HG03159 (cell line): ENCODE data around the gene DHRSX.
"Not testable (repeated sequence)": the region's sequence is repeated elsewhere in the genome, so short reads cannot be mapped to it uniquely, and the experiment has no call there.

Experiments used
- ATAC-seq: cut with Tn5 transposase; IDR thresholded peaks from one replicate; pipeline ENCODE4 v1.9.1; 2021; ENCODE audit warnings: mild to moderate bottlenecking, moderate library complexity; ENCODE audit not compliant: unreplicated experiment

Gene DHRSX

GRCh38 chrX:2240761-2241160, 260.0 kb downstream of the DHRSX start:
- ATAC-seq: not testable (repeated sequence)

- ATAC-seq: no peak
Observed at GRCh38 chrX:2237976-2238375, 262.8 kb downstream of the DHRSX start.

GRCh38 chrX:2231570-2232192, 269.1 kb downstream of the DHRSX start:
- no peak for ATAC-seq

- no peak for ATAC-seq
Observed at GRCh38 chrX:2230457-2230856, 270.3 kb downstream of the DHRSX start.

GRCh38 chrX:2228536-2228935, 272.2 kb downstream of the DHRSX start:
- no peak for ATAC-seq

- ATAC-seq: no peak
Observed at GRCh38 chrX:2226906-2227656, 273.7 kb downstream of the DHRSX start.

- no peak for ATAC-seq
Observed at GRCh38 chrX:2226182-2226581, 274.6 kb downstream of the DHRSX start.

GRCh38 chrX:2224597-2225235, 276.1 kb downstream of the DHRSX start:
- ATAC-seq: no peak

GRCh38 chrX:2224161-2224560, 276.6 kb downstream of the DHRSX start:
- ATAC-seq: no peak

- ATAC-seq: no peak
Observed at GRCh38 chrX:2220829-2221567, 279.8 kb downstream of the DHRSX start.

- ATAC-seq: no peak
Observed at GRCh38 chrX:2220296-2220695, 280.5 kb downstream of the DHRSX start.

GRCh38 chrX:2214138-2214823, 286.5 kb downstream of the DHRSX start:
- ATAC-seq: not testable (repeated sequence)

- not testable (repeated sequence) for ATAC-seq
Observed at GRCh38 chrX:2211667-2212066, 289.1 kb downstream of the DHRSX start.

- no peak for ATAC-seq
Observed at GRCh38 chrX:2193273-2193592, 307.5 kb downstream of the DHRSX start.

GRCh38 chrX:2192584-2193272, 308.0 kb downstream of the DHRSX start:
- ATAC-seq: no peak

GRCh38 chrX:2188840-2189239, 311.9 kb downstream of the DHRSX start:
- ATAC-seq: no peak

- no peak for ATAC-seq
Observed at GRCh38 chrX:2188330-2188792, 312.4 kb downstream of the DHRSX start.

GRCh38 chrX:2187352-2188115, 313.2 kb downstream of the DHRSX start:
- ATAC-seq: no peak

- no peak for ATAC-seq
Observed at GRCh38 chrX:2185341-2186082, 315.3 kb downstream of the DHRSX start.
